H1 (cell line): Measurements from ENCODE around the gene NUTM2G. TPM values are rescaled to one million over a fixed set of nuclear protein-coding genes. Genes with fewer than 3 reads are reported as not detected.
"Not testable (repeated sequence)": the region's sequence is repeated elsewhere in the genome, so short reads cannot be mapped to it uniquely, and the experiment has no call there.

Experiments used
- CTCF ChIA-PET: fragments of 300-600 bp; sonication (Branson Sonifier 250); formaldehyde crosslinking; loops from one replicate; lab custom pipeline; 2021; ENCODE audit not compliant: partially characterized antibody; lab: Charles Lee
- POLR2A ChIA-PET: fragments of 300-600 bp; sonication (Branson Sonifier 250); formaldehyde crosslinking; loops from one replicate; lab custom pipeline; 2021; ENCODE audit warnings: inconsistent platforms; ENCODE audit not compliant: partially characterized antibody; lab: Charles Lee
- DNase-seq, 2 experiments: peaks; one replicate each; pipeline versions ENCODE4 v3.0.0 to v3.0.0-alpha.2; 2010 to 2022; ENCODE audit warnings: low spot score in 2 of 2, low read depth in 1 of 2, mixed read lengths in 1 of 2
- FAIRE-seq: peaks from 2 replicates; lab custom pipeline; 2011; peaks lifted over from hg19 to GRCh38; lab: Jason Lieb, UNC
- H2AFZ ChIP-seq: 2 replicates; pipeline ENCODE4 v1.8.1; 2012; ENCODE audit warnings: low read length, inconsistent platforms
- H2AK5ac ChIP-seq: 2 replicates; pipeline ENCODE4 v1.6.1; 2013; ENCODE audit warnings: low read depth, low read length
- H2BK120ac ChIP-seq: replicated peaks from 2 replicates; pipeline ENCODE3; 2013; ENCODE audit warnings: low read depth, low read length, inconsistent platforms
- H2BK12ac ChIP-seq: 2 replicates; pipeline ENCODE4 v1.6.1; 2013; ENCODE audit warnings: low read depth, low read length
- H2BK15ac ChIP-seq: 2 replicates; pipeline ENCODE4 v1.6.1; 2013; ENCODE audit warnings: low read length
- H2BK20ac ChIP-seq: 2 replicates; pipeline ENCODE4 v1.6.1; 2013; ENCODE audit warnings: low read length
- H2BK5ac ChIP-seq: 2 replicates; pipeline ENCODE4 v1.6.1; 2013; ENCODE audit warnings: low read depth, low read length
- H3K14ac ChIP-seq: 2 replicates; pipeline ENCODE4 v1.6.1; 2013; ENCODE audit warnings: inconsistent platforms; ENCODE audit not compliant: insufficient read length
- H3K18ac ChIP-seq: 2 replicates; pipeline ENCODE4 v1.6.1; 2013; ENCODE audit warnings: low read length; ENCODE audit errors: extremely low read depth
- H3K23ac ChIP-seq: 2 replicates; pipeline ENCODE4 v1.6.1; 2013; ENCODE audit warnings: inconsistent platforms; ENCODE audit not compliant: insufficient read length
- H3K23me2 ChIP-seq: 2 replicates; pipeline ENCODE4 v1.6.1; 2013; ENCODE audit warnings: low read depth, low read length
- H3K27ac ChIP-seq: 2 replicates; pipeline ENCODE4 v1.6.1; 2011; ENCODE audit warnings: low read depth, low read length, inconsistent platforms
- H3K27me3 ChIP-seq, 4 experiments: replicated peaks in 1 of 4; 1 replicate in 1 of 4; 2 replicates in 3 of 4; pipeline versions ENCODE4 v1.6.1 to v1.8.1; 2011 to 2013; ENCODE audit warnings: low read length in 3 of 4, mild to moderate bottlenecking in 3 of 4, inconsistent platforms in 2 of 4, mixed read lengths in 2 of 4, moderate library complexity in 1 of 4; ENCODE audit not compliant: control insufficient read depth in 3 of 4, insufficient read depth in 3 of 4; ENCODE audit errors: extremely low read depth in 1 of 4
- H3K36me3 ChIP-seq, 4 experiments: 2 replicates each; pipeline versions ENCODE4 v1.6.1 to v1.8.1; 2011 to 2013; ENCODE audit warnings: mild to moderate bottlenecking in 4 of 4, low read length in 3 of 4, moderate library complexity in 2 of 4, control low read depth in 1 of 4, inconsistent platforms in 1 of 4; ENCODE audit not compliant: insufficient read depth in 4 of 4, control insufficient read depth in 2 of 4
- H3K4ac ChIP-seq: replicated peaks from 2 replicates; pipeline ENCODE3; 2013; ENCODE audit warnings: low read length, low read depth, mixed read lengths, inconsistent platforms; ENCODE audit not compliant: insufficient read length
- H3K4me1 ChIP-seq, 4 experiments: replicated peaks in 1 of 4; 1 replicate in 1 of 4; 2 replicates in 3 of 4; pipeline versions ENCODE4 v1.6.1 to v1.8.1; 2011 to 2013; ENCODE audit warnings: low read length in 3 of 4, inconsistent platforms in 2 of 4, mixed read lengths in 1 of 4; ENCODE audit not compliant: insufficient read depth in 4 of 4, control insufficient read depth in 3 of 4
- H3K4me2 ChIP-seq, 2 experiments: 2 replicates each; pipeline versions ENCODE4 v1.6.1 to v1.8.1; 2011 to 2013; ENCODE audit warnings: low read depth in 2 of 2, low read length in 2 of 2, control low read depth in 1 of 2, inconsistent platforms in 1 of 2, mild to moderate bottlenecking in 1 of 2; ENCODE audit not compliant: insufficient read depth in 1 of 2
- H3K4me3 ChIP-seq, 4 experiments: fragments of 200-600, 300-600 bp in 1 of 4; sonication (generic), shearing (Covaris generic), sonication (Bioruptor Twin) in 1 of 4; 2 replicates each; pipeline versions ENCODE4 v1.5.1 to v1.8.1; 2011 to 2016; ENCODE audit warnings: low read length in 4 of 4, low read depth in 3 of 4, control low read depth in 2 of 4, inconsistent platforms in 2 of 4, mild to moderate bottlenecking in 2 of 4, mixed read lengths in 1 of 4, moderate library complexity in 1 of 4; ENCODE audit not compliant: insufficient read depth in 2 of 4; ENCODE audit errors: extremely low read depth in 1 of 4
- H3K56ac ChIP-seq: replicated peaks from 2 replicates; pipeline ENCODE3; 2013; ENCODE audit warnings: low read depth, mild to moderate bottlenecking, mixed read lengths, low read length, inconsistent platforms; ENCODE audit not compliant: insufficient read length
- H3K79me1 ChIP-seq: 2 replicates; pipeline ENCODE4 v1.6.1; 2013; ENCODE audit warnings: low read depth, low read length, control low read depth
- H3K79me2 ChIP-seq, 2 experiments: 2 replicates each; pipeline versions ENCODE4 v1.6.1 to v1.8.1; 2012 to 2013; ENCODE audit warnings: low read length in 2 of 2, mild to moderate bottlenecking in 2 of 2, inconsistent platforms in 1 of 2; ENCODE audit not compliant: insufficient read depth in 2 of 2, control insufficient read depth in 1 of 2
- H3K9ac ChIP-seq, 4 experiments: replicated peaks in 1 of 4; 1 replicate in 1 of 4; 2 replicates in 3 of 4; pipeline versions ENCODE4 v1.6.1 to v1.8.1; 2011 to 2013; ENCODE audit warnings: low read depth in 3 of 4, low read length in 3 of 4, control low read depth in 2 of 4, mild to moderate bottlenecking in 2 of 4, moderate library complexity in 2 of 4, inconsistent platforms in 1 of 4; ENCODE audit errors: extremely low read depth in 1 of 4
- H3K9me3 ChIP-seq, 2 experiments: 2 replicates each; pipeline versions ENCODE4 v1.6.1 to v1.8.1; 2012 to 2013; ENCODE audit warnings: mild to moderate bottlenecking in 2 of 2, moderate library complexity in 2 of 2, control low read depth in 1 of 2, inconsistent platforms in 1 of 2, low read depth in 1 of 2, low read length in 1 of 2, mixed read lengths in 1 of 2; ENCODE audit not compliant: insufficient read depth in 2 of 2
- H4K20me1 ChIP-seq, 2 experiments: replicated peaks in 1 of 2; 2 replicates each; pipeline versions ENCODE3 to v1.8.1; 2011 to 2013; ENCODE audit warnings: inconsistent platforms in 2 of 2, low read length in 2 of 2, mild to moderate bottlenecking in 1 of 2; ENCODE audit not compliant: insufficient read depth in 2 of 2, control insufficient read depth in 1 of 2
- H4K5ac ChIP-seq: 2 replicates; pipeline ENCODE4 v1.6.1; 2013; ENCODE audit warnings: low read length, low read depth, mixed read lengths, inconsistent platforms; ENCODE audit not compliant: insufficient read length
- H4K8ac ChIP-seq: 2 replicates; pipeline ENCODE4 v1.8.0; 2013; ENCODE audit warnings: mild to moderate bottlenecking, moderate library complexity, low read length, inconsistent platforms; ENCODE audit not compliant: insufficient read depth; ENCODE audit errors: extremely low read depth
- H4K91ac ChIP-seq: replicated peaks from 2 replicates; pipeline ENCODE3; 2013; ENCODE audit warnings: low read length, mixed read lengths, inconsistent platforms; ENCODE audit not compliant: insufficient read length
- WGBS, 2 experiments: shearing (Covaris generic) in 1 of 2; methylation state at CpG; one replicate each; pipeline versions ENCODE4 v1.1.6 to v1.1.7; 2013 to 2015; ENCODE audit warnings: low lambda C conversion rate in 2 of 2, mixed read lengths in 2 of 2, inconsistent platforms in 1 of 2, low coverage in 1 of 2, missing lambda C conversion rate in 1 of 2; ENCODE audit not compliant: insufficient replicate concordance in 2 of 2, insufficient coverage in 1 of 2, insufficient read length in 1 of 2; ENCODE audit errors: extremely low coverage in 1 of 2, missing lambda C conversion rate in 1 of 2; 5-methylcytosine and 5-hydroxymethylcytosine counted together
- polyA plus RNA-seq, 7 experiments: library from polyadenylated mRNA; depleted of rRNA in 3 of 7; stranded (reverse) in 5 of 7; unstranded in 2 of 7; fragments of >200 nt in 5 of 7; fragments of 200-250 nt in 2 of 7; gene quantifications; 1 replicate in 5 of 7; 2 replicates in 1 of 7; 4 replicates in 1 of 7; pipeline versions ENCODE4 v1.2.1 to v1.2.3, GENCODE V29; 2011 to 2013; ENCODE audit warnings: missing spikeins in 2 of 7, mixed read lengths in 2 of 7
- total RNA-seq: library from RNA; stranded (reverse); fragmentation: NEBNext Ultra II Directional; extraction: Animal tissue kit (Norgen Biotek cat#: 25700); gene quantifications from 2 replicates; pipeline ENCODE4 v1.2.1, GENCODE V29; 2021

NUTM2G gene
- total and polyA plus RNA-seq, 2 of the 8 experiments (the other 6 are each of a cell fraction or from before 2014, with no cell fraction given), result 0.27 TPM; not detected in 1

DNA sequence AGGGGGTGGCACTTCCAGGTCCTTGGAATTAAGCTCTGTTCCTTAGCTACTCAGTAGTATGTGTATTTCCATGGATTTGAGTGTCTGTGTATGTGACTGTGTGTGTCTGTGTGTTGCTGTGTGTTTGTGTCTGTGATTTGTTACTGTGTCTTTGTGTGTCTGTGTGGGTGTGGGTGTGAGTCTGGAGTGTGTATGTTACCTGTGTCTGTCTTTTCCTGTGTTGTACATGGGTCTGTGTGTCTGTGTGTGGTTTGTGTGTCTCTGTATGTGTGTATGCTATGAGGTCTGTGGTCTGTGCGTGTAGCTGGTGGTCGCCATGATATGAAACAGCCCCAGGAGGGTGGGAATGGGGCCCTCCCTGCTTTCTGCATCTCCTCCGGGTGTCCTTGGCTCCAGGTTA lies 8.8 kb downstream of the NUTM2G start:
- H2BK5ac ChIP-seq, H3K36me3 ChIP-seq, H3K9me3 ChIP-seq, H2BK120ac ChIP-seq, POLR2A ChIA-PET, H3K79me1 ChIP-seq, H2BK12ac ChIP-seq, H3K4me1 ChIP-seq, H3K9ac ChIP-seq, H4K20me1 ChIP-seq, H2BK15ac ChIP-seq, H3K23me2 ChIP-seq, H3K18ac ChIP-seq, H3K79me2 ChIP-seq, CTCF ChIA-PET, DNase-seq, H4K91ac ChIP-seq, H3K14ac ChIP-seq, H2BK20ac ChIP-seq, H3K4me2 ChIP-seq, H4K5ac ChIP-seq, H3K27ac ChIP-seq, H3K56ac ChIP-seq, H3K4me3 ChIP-seq, H3K23ac ChIP-seq, H4K8ac ChIP-seq, H3K27me3 ChIP-seq, H3K4ac ChIP-seq, H2AK5ac ChIP-seq, H2AFZ ChIP-seq: not testable (repeated sequence)
- peak; percentile 81 for FAIRE-seq
- WGBS, 2 experiments, result 91% methylated on average over 2 of the region's 3 CpGs; no CpG with 5 or more reads in 1 of the 2 experiments

DNA sequence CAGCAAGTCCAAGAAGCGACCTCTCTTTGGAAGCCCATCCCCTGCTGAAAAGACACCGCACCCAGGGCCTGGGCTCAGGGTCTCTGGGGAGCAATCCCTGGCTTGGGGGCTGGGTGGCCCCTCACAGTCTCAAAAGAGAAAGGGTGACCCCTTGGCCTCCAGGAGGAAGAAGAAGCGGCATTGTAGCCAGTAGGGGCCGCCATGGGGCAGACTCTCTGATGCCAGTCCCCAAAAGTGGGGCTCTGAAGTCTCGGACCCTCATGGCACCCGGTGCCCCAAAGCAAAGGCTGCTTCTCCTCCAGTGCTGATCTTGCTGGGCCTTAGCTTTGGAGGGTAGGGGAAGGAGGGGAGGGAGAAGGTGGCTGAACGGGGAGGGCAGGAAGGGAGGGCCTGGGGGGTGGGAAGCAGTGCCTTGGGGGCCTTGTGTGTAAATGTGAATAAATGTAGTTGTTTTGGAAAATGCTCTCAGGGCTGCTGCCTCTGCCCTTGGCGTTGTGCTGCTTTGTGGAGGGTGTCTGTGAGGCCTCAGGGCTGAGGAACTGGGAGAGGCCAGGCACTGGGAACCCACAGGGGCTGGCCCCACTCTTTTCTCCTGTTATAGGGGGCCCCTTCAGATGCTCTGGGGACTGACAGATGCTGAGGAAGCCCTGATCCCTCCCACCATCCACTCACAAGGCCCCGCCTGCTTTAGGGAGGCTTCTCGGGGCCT lies 10.5 kb downstream of the NUTM2G start:
- H3K14ac ChIP-seq, H3K36me3 ChIP-seq, H3K9ac ChIP-seq, H4K20me1 ChIP-seq, H3K27me3 ChIP-seq, H2BK20ac ChIP-seq, H3K27ac ChIP-seq, H3K56ac ChIP-seq, CTCF ChIA-PET, DNase-seq, H3K79me2 ChIP-seq, H2BK120ac ChIP-seq, FAIRE-seq, H3K9me3 ChIP-seq, H2AK5ac ChIP-seq, H2BK5ac ChIP-seq, H3K23ac ChIP-seq, POLR2A ChIA-PET, H3K4me1 ChIP-seq, H3K4me3 ChIP-seq, H4K8ac ChIP-seq, H3K79me1 ChIP-seq, H3K18ac ChIP-seq, H2BK12ac ChIP-seq, H4K91ac ChIP-seq, H3K23me2 ChIP-seq, H2BK15ac ChIP-seq, H4K5ac ChIP-seq, H2AFZ ChIP-seq, H3K4me2 ChIP-seq, H3K4ac ChIP-seq: not testable (repeated sequence)
- no CpG with 5 or more reads among the region's 10 CpGs for WGBS, 2 experiments
